T-helper 17 cell (primary cell): ENCODE measurements around the gene MACIR. TPM values are rescaled to one million over a fixed set of nuclear protein-coding genes. Genes with fewer than 3 reads are reported as not detected.
"Not testable (repeated sequence)": the region's sequence is repeated elsewhere in the genome, so short reads cannot be mapped to it uniquely, and the experiment has no call there.

Source experiments
- ATAC-seq: fragments of 150-1000 bp; cut with Tn5 transposase; 2 replicates; pipeline ENCODE4 v1.10.0; 2021; ENCODE audit warnings: mild to moderate bottlenecking, moderate library complexity
- DNase-seq, 3 donors: peaks; one replicate each; pipeline versions ENCODE4 v3.0.0 to v3.0.0-alpha.2; 2020 to 2021
- H3K9me3 ChIP-seq: one replicate; pipeline ENCODE4 v1.7.0; 2013; ENCODE audit warnings: low read length, mild to moderate bottlenecking; ENCODE audit not compliant: control insufficient read depth, poor library complexity, severe bottlenecking
- H3K27ac Mint-ChIP-seq: one replicate; pipeline ENCODE4 v1.8.0; 2022; ENCODE audit warnings: mild to moderate bottlenecking, moderate library complexity, mixed read lengths
- H3K27me3 Mint-ChIP-seq: one replicate; pipeline ENCODE4 v1.8.0; 2022; ENCODE audit warnings: mixed read lengths
- H3K36me3 Mint-ChIP-seq: one replicate; pipeline ENCODE4 v1.8.0; 2022; ENCODE audit warnings: low read depth, mixed read lengths
- H3K4me1 Mint-ChIP-seq: one replicate; pipeline ENCODE4 v1.8.0; 2022; ENCODE audit warnings: mild to moderate bottlenecking, mixed read lengths
- H3K4me3 Mint-ChIP-seq: one replicate; pipeline ENCODE4 v1.8.0; 2022; ENCODE audit warnings: mild to moderate bottlenecking, moderate library complexity, mixed read lengths
- total RNA-seq, 4 donors: library from RNA in 2 of 4; stranded (reverse) in 2 of 4; gene quantifications; one replicate each; pipeline ENCODE4 v1.2.3 and lab custom pipeline; 2022 to 2026

MACIR gene
- 1 to 10 TPM; 1.7 to 3.6 TPM for total RNA-seq
- total RNA-seq (lab: John Stamatoyannopoulos, UW), result 2.6 to 10.1 reads per million in 2 donors

- H3K4me3 Mint-ChIP-seq, result peak within 1 kb of the TSS; percentile 94
- no peaks in the 10 kb centered on the region for H3K9me3 ChIP-seq
- peaks cover 21% of the 10 kb centered on the region for H3K27me3 Mint-ChIP-seq
- no peak within 1 kb of the TSS for H3K27ac Mint-ChIP-seq
- peaks cover 17% of the 10 kb centered on the region for H3K4me1 Mint-ChIP-seq
- DNase-seq (peak; percentile 86 to 94 (median 94)), ATAC-seq (peak; percentile 95)
- H3K36me3 Mint-ChIP-seq, result no peaks in the 10 kb centered on the region
These were observed at the start of gene MACIR for GRCh38 chr5:103258368-103258956. Gene MACIR, plus strand, starts transcription at chr5:103258763. Its CDS starts 17,157 bp downstream, at chr5:103275920.

GRCh38 chr5:103209065-103209464 lies 49.5 kb upstream of the MACIR start:
- Mint-ChIP-seq H3K27ac (no peak overlapping the region), H3K4me3 (no peak overlapping the region), H3K4me1 (peaks cover 16% of the 10 kb centered on the region), H3K27me3 (no peaks in the 10 kb centered on the region), H3K36me3 (no peaks in the 10 kb centered on the region)
- no peak for ATAC-seq
- no peak for DNase-seq
- H3K9me3 ChIP-seq, result no peaks in the 10 kb centered on the region

- Mint-ChIP-seq H3K36me3 (no peaks in the 10 kb centered on the region), H3K4me3 (no peak overlapping the region), H3K4me1 (peaks cover 18% of the 10 kb centered on the region), H3K27me3 (no peaks in the 10 kb centered on the region), H3K27ac (no peak overlapping the region)
- H3K9me3 ChIP-seq, result no peaks in the 10 kb centered on the region
- DNase-seq (no peak), ATAC-seq (no peak)
These were observed 47.6 kb upstream of the MACIR start for GRCh38 chr5:103210952-103211351.

GRCh38 chr5:103211576-103212561 lies 46.7 kb upstream of the MACIR start:
- H3K4me3 Mint-ChIP-seq, result peak overlapping the region; percentile 70
- no peak for ATAC-seq

GRCh38 chr5:103216137-103216536 lies 42.4 kb upstream of the MACIR start:
- no peaks in the 10 kb centered on the region for H3K9me3 ChIP-seq
- Mint-ChIP-seq H3K27ac (no peak overlapping the region), H3K4me3 (no peak overlapping the region), H3K36me3 (no peaks in the 10 kb centered on the region), H3K27me3 (no peaks in the 10 kb centered on the region), H3K4me1 (peaks cover 15% of the 10 kb centered on the region)
- ATAC-seq, result no peak
- no peak for DNase-seq

More at GRCh38 chr5:103211576-103212561, 46.7 kb upstream of the MACIR start:
- no peaks in the 10 kb centered on the region for H3K36me3 Mint-ChIP-seq
- peak overlapping the region; percentile 47 for H3K27ac Mint-ChIP-seq
- H3K4me1 Mint-ChIP-seq, result peaks cover 22% of the 10 kb centered on the region
- H3K27me3 Mint-ChIP-seq, result no peaks in the 10 kb centered on the region
- H3K9me3 ChIP-seq, result no peaks in the 10 kb centered on the region
- DNase-seq, result no peak

- DNase-seq (no peak), ATAC-seq (no peak)
- no peak overlapping the region for H3K27ac Mint-ChIP-seq
- H3K9me3 ChIP-seq, result no peaks in the 10 kb centered on the region
- H3K4me3 Mint-ChIP-seq, result no peak overlapping the region
- H3K36me3 Mint-ChIP-seq, result no peaks in the 10 kb centered on the region
- no peaks in the 10 kb centered on the region for H3K27me3 Mint-ChIP-seq
- peaks cover 11% of the 10 kb centered on the region for H3K4me1 Mint-ChIP-seq
These were observed 41.9 kb upstream of the MACIR start for GRCh38 chr5:103216697-103217096.

GRCh38 chr5:103217101-103217500 lies 41.5 kb upstream of the MACIR start:
- H3K4me3 Mint-ChIP-seq, result no peak overlapping the region
- H3K27ac Mint-ChIP-seq, result no peak overlapping the region
- no peaks in the 10 kb centered on the region for H3K27me3 Mint-ChIP-seq
- DNase-seq (no peak), ATAC-seq (no peak)
- H3K4me1 Mint-ChIP-seq, result peaks cover 7% of the 10 kb centered on the region
- H3K9me3 ChIP-seq, result no peaks in the 10 kb centered on the region
- H3K36me3 Mint-ChIP-seq, result no peaks in the 10 kb centered on the region

- Mint-ChIP-seq H3K36me3 (no peaks in the 10 kb centered on the region), H3K27me3 (no peaks in the 10 kb centered on the region), H3K27ac (no peak overlapping the region), H3K4me3 (no peak overlapping the region), H3K4me1 (peaks cover 6% of the 10 kb centered on the region)
- DNase-seq, result no peak
- H3K9me3 ChIP-seq, result no peaks in the 10 kb centered on the region
- ATAC-seq, result no peak
These were observed 40.4 kb upstream of the MACIR start for GRCh38 chr5:103218164-103218563.

- not testable (repeated sequence) for H3K36me3 Mint-ChIP-seq, H3K4me1 Mint-ChIP-seq, ATAC-seq, DNase-seq, H3K9me3 ChIP-seq, H3K4me3 Mint-ChIP-seq, H3K27me3 Mint-ChIP-seq, H3K27ac Mint-ChIP-seq
These were observed 39.5 kb upstream of the MACIR start for GRCh38 chr5:103219074-103219473.

GRCh38 chr5:103223031-103223955 lies 35.3 kb upstream of the MACIR start:
- peaks cover 41% of the 10 kb centered on the region for H3K27me3 Mint-ChIP-seq
- DNase-seq (no peak), ATAC-seq (no peak)
- H3K9me3 ChIP-seq, result no peaks in the 10 kb centered on the region
- no peaks in the 10 kb centered on the region for H3K36me3 Mint-ChIP-seq
- H3K4me1 Mint-ChIP-seq, result peaks cover 2% of the 10 kb centered on the region
- H3K4me3 Mint-ChIP-seq, result no peak overlapping the region
- no peak overlapping the region for H3K27ac Mint-ChIP-seq

- no peak for DNase-seq
- ATAC-seq, result peak; percentile 97
- no peaks in the 10 kb centered on the region for H3K36me3 Mint-ChIP-seq
- H3K27me3 Mint-ChIP-seq, result peaks cover 42% of the 10 kb centered on the region
- no peaks in the 10 kb centered on the region for H3K9me3 ChIP-seq
- peaks cover 2% of the 10 kb centered on the region for H3K4me1 Mint-ChIP-seq
- H3K4me3 Mint-ChIP-seq, result no peak overlapping the region
- no peak overlapping the region for H3K27ac Mint-ChIP-seq
These were observed 34.3 kb upstream of the MACIR start for GRCh38 chr5:103224118-103224893.

- no peak for DNase-seq
- no peak for ATAC-seq
- H3K27me3 Mint-ChIP-seq, result peaks cover 42% of the 10 kb centered on the region
- H3K4me1 Mint-ChIP-seq, result peaks cover 2% of the 10 kb centered on the region
- no peaks in the 10 kb centered on the region for H3K36me3 Mint-ChIP-seq
- no peak overlapping the region for H3K27ac Mint-ChIP-seq
- no peak overlapping the region for H3K4me3 Mint-ChIP-seq
- H3K9me3 ChIP-seq, result no peaks in the 10 kb centered on the region
These were observed 33.7 kb upstream of the MACIR start for GRCh38 chr5:103224894-103225246.
